ENCODE measurements around the gene P2RX2.

P2RX2 gene

GRCh38 chr12:132620113-132620898 is 1.7 kb downstream of the P2RX2 start:
- no peak for DNase-seq (ENCODE audit: low read depth in 2 of 2)

GRCh38 chr12:132620899-132621656 is 2.5 kb downstream of the P2RX2 start:
- DNase-seq (ENCODE audit: low read depth in 2 of 2) = no peak

- no peak for DNase-seq (ENCODE audit: low read depth in 2 of 2)
Observed at GRCh38 chr12:132621657-132622435, 3.3 kb downstream of the P2RX2 start.

DNA sequence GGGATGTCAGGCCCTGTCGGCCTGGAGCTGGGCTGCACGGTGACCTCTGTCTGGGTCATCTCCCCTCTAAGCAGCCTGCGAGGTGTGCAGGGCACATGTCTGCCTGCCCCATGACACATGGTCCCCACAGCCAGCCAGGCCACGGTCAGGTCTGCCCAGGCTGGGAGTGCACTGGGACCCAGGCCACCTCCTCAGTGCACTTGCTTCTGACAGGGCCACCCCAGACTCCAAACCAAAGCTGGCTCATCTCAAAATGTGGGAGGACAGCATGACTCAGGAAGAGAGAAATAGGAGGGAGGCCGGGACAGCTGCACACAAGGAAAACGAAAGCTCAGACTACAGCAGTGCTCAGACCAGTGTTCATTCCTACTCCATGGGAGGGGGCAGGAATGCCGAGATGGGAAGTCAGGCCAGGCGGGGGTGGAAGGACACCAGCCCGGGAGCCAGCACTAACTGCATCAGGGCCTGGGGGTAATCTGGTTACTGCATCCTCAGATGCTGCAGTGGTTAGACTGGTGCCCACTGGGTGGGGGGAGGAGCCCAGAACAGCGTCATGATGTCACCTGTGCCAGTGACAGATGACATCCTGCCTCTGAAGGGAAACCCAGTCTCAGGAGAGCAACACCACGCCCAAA is 4.0 kb downstream of the P2RX2 start:
- DNase-seq (ENCODE audit: low read depth in 2 of 2) = no peak

- DNase-seq (ENCODE audit: low read depth in 2 of 2) = no peak
Observed at GRCh38 chr12:132623072-132623869, 4.7 kb downstream of the P2RX2 start.

- DNase-seq (ENCODE audit: low read depth in 2 of 2) = no peak
Observed at GRCh38 chr12:132624186-132624855, 5.7 kb downstream of the P2RX2 start.

- no peak for DNase-seq (ENCODE audit: low read depth in 2 of 2)
Observed at GRCh38 chr12:132624910-132625630, 6.5 kb downstream of the P2RX2 start.

DNA sequence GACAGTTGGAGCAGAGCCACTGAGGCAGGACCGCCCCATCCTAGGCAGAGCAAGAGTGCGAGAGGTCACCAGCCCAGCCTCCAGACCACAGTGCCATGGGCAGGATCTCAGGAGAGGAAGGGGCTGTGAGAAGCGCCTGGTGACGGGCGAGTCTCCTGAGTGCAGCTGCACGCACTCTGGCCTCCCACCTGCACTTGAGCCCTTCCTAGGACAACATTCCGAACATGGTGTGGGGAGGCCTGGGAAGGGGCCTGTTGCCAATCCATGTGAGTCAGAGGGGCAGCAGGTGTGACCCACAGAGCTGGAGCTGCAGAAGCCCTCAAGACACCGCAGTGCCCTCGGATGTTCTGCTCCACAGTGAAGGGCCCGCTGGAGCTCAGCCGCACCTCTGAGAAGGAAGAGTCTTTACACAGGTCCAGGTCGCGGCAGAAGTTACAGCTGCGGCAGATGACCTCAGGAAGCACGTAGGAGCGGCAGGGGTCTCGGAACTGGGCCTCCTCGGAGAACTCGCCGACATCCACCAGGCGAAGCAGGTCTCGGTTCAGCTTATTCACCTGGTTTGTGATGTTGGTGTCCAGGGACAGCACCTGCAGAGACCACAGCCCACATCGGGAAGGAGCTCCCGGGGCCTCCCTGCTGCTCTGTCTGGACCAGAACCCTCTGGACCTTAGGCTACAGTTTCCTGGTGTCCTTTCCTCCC is 7.3 kb downstream of the P2RX2 start:
- DNase-seq (ENCODE audit: low read depth in 2 of 2) = no peak

GRCh38 chr12:132629330-132629729 is 10.8 kb downstream of the P2RX2 start:
- no peak for DNase-seq (ENCODE audit: low read depth in 2 of 2)

- no peak for DNase-seq (ENCODE audit: low read depth in 2 of 2)
Observed at GRCh38 chr12:132630672-132631071, 12.1 kb downstream of the P2RX2 start.

- DNase-seq (ENCODE audit: low read depth in 2 of 2) = no peak
Observed at GRCh38 chr12:132631666-132632065, 13.1 kb downstream of the P2RX2 start.

DNA sequence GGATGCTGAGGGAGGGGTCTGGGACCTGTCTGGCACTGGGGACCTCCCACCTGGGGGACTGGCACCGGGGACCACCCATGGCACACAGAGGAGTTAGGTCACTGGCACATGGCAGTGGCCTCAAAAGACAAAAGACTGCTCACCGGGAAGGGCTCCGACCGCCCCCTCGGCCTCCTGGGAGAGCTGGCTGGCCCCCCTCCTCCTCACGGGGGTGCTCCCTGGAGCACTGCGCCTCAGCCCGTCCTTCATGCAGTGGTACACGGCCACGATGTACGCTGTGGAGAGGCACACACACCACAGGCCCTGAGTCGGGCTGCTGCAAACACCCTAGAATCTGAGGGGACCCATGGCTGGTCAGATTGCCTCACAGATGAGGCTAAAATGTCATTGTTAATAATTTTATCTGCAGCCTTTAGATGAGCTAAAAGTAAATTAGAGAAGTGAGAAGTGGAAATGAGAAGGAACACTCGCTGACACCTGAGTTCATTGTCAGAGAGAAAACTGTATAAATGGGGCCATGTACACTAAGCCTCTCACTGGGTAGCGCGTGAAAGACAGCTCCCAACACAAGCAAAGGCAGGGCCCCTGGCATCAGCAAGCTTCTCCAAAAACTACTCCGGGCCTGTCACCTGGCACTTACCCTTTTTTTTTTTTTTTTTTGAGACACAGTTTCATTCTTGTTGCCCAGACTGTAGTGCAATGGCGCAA is 14.1 kb downstream of the P2RX2 start:
- DNase-seq (ENCODE audit: low read depth in 2 of 2) = no peak

DNA sequence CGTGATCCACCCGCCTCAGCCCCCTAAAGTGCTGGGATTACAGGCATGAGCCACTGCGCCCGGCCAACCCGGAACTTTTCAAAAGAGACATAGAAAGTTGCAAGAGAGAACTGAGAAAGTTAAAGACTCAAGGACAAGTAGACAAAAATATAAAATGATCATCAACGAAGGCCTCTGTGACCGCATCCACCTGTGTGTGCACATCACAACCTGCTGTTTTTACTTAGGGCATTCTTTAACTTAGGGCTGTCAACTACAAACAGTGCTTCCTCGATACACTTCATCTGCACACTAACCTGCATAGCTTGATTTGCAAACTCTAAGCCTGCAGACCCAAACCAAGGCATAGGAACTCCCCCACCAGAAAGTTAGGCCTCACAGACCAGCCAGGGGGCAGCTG is 14.8 kb downstream of the P2RX2 start:
- no peak for DNase-seq (ENCODE audit: low read depth in 2 of 2)

DNA sequence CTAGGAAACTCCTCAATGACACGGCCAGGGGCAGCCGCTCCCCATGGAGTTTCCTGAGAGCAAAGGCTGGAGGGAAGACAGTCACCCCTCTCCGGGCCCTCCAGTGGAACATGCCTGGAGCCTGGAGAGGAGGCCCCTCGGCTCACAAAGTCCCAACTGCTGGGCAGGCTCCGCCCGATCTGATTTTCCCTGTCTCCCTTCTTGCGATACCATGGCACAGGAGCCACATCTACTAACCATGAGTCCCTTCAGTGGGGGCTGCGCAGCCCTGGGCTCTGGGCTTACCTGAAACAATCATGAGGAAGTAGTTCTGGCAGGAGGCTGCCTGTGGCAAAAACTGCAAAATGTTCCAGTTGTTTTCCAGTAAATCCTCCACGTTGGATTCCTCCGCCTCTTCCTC is 15.3 kb downstream of the P2RX2 start:
- DNase-seq (ENCODE audit: low read depth in 2 of 2) = no peak

GRCh38 chr12:132634411-132634990 is 15.9 kb downstream of the P2RX2 start:
- DNase-seq (ENCODE audit: low read depth in 2 of 2) = no peak

DNA sequence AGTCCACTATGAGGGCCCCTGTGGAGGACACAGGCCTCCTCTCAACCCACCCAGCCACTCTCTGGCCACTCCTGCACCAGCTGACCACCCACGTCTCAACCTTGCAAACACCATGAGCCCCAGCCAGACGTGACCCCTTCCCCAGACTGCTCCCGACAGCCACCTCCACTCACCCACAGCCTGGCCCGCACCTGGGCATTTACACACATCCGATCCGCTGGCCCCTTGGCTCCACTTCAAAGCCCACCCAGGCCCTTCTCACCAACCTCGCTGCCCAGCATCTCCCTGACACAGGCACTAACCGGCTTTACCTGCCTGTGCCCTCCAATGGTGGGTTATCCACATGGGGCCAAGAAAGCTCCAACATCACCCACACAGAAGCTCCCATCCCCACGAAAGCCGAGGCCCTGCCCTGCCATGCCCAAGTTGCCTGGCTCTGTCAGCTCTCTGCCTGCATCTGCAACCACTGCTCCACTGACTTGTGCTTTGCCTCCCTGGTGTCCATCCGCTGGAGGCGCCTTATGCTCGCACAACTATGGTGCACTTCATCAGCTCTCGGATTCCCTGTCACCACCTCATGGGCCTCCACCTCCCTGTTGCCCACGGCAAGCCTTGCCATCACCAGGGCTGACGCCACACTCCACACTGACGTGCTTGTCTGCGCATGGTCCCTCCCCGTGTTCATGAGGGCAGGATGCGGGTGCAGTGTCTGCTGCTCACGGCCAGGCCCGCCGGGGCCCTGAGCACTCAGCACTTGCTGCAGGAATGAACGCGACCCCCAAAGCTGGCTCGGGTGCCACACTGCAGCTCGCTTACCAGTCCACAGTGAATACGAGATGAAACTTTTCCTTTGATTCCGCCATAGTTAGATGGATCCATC is 16.7 kb downstream of the P2RX2 start:
- no peak for DNase-seq (ENCODE audit: low read depth in 2 of 2)

GRCh38 chr12:132637811-132638210 is 19.2 kb downstream of the P2RX2 start:
- DNase-seq (ENCODE audit: low read depth in 2 of 2) = no peak
